Glutamatergic neuron (in vitro differentiated cells): Measurements from ENCODE around the gene HACD4. TPM values are rescaled to one million over a fixed set of nuclear protein-coding genes. Genes with fewer than 3 reads are reported as not detected.

Experiments used
- DNase-seq: peaks from one replicate; pipeline ENCODE4 v3.0.0; 2022
- H3K27ac Mint-ChIP-seq: one replicate; pipeline ENCODE4 v1.8.0; 2020; ENCODE audit warnings: mild to moderate bottlenecking, mixed read lengths, inconsistent platforms; ENCODE audit not compliant: unreplicated experiment
- H3K27me3 Mint-ChIP-seq: one replicate; pipeline ENCODE4 v1.8.0; 2020; ENCODE audit warnings: mild to moderate bottlenecking, moderate library complexity, mixed read lengths, inconsistent platforms; ENCODE audit not compliant: unreplicated experiment
- H3K36me3 Mint-ChIP-seq: one replicate; pipeline ENCODE4 v1.8.0; 2020; ENCODE audit warnings: mild to moderate bottlenecking, mixed read lengths, inconsistent platforms; ENCODE audit not compliant: unreplicated experiment
- H3K4me1 Mint-ChIP-seq: one replicate; pipeline ENCODE4 v1.8.0; 2020; ENCODE audit warnings: mild to moderate bottlenecking, low read depth, mixed read lengths, inconsistent platforms; ENCODE audit not compliant: unreplicated experiment
- H3K4me3 Mint-ChIP-seq: one replicate; pipeline ENCODE4 v1.8.0; 2020; ENCODE audit warnings: mild to moderate bottlenecking, mixed read lengths, inconsistent platforms; ENCODE audit not compliant: unreplicated experiment
- H3K9me3 Mint-ChIP-seq: one replicate; pipeline ENCODE4 v1.8.0; 2020; ENCODE audit warnings: mild to moderate bottlenecking, moderate library complexity, mixed read lengths, inconsistent platforms; ENCODE audit not compliant: unreplicated experiment
- CTCF ChIP-seq: fragments of 200-600 bp; sonication (generic); IDR thresholded peaks from one replicate; pipeline ENCODE4 v1.5.0; 2021; ENCODE audit not compliant: partially characterized antibody, unreplicated experiment
- total RNA-seq: library from RNA; stranded (reverse); fragmentation: NEBNext Ultra II Directional; extraction: Animal tissue kit (Norgen Biotek cat#: 25700); gene quantifications from one replicate; pipeline ENCODE4 v1.2.1, GENCODE V29; 2021; ENCODE audit not compliant: unreplicated experiment

Gene HACD4
- total RNA-seq, 1 donor from 2014 or later, result 0.10 TPM

GRCh38 chr9:21070906-21071305 is 39.5 kb upstream of the HACD4 start:
- Mint-ChIP-seq H3K4me3 (no peak overlapping the region), H3K4me1 (no peaks in the 10 kb centered on the region), H3K27ac (no peak overlapping the region), H3K36me3 (no peaks in the 10 kb centered on the region), H3K9me3 (peaks cover 1% of the 10 kb centered on the region), H3K27me3 (no peaks in the 10 kb centered on the region)
- DNase-seq, result no peak
- no peak for TF ChIP-seq CTCF

GRCh38 chr9:21070171-21070571 is 38.7 kb upstream of the HACD4 start:
- DNase-seq, result no peak
- TF ChIP-seq CTCF, result no peak
- Mint-ChIP-seq H3K27me3 (no peaks in the 10 kb centered on the region), H3K4me3 (no peak overlapping the region), H3K4me1 (no peaks in the 10 kb centered on the region), H3K36me3 (no peaks in the 10 kb centered on the region), H3K9me3 (peaks cover 1% of the 10 kb centered on the region), H3K27ac (no peak overlapping the region)

- Mint-ChIP-seq H3K36me3 (no peaks in the 10 kb centered on the region), H3K9me3 (no peaks in the 10 kb centered on the region), H3K4me1 (peaks cover 2% of the 10 kb centered on the region), H3K27me3 (no peaks in the 10 kb centered on the region), H3K27ac (no peak overlapping the region), H3K4me3 (no peak overlapping the region)
- no peak for TF ChIP-seq CTCF
- no peak for DNase-seq
Observed at GRCh38 chr9:21060919-21061561, 29.6 kb upstream of the HACD4 start.

- Mint-ChIP-seq H3K36me3 (no peaks in the 10 kb centered on the region), H3K27ac (no peak overlapping the region), H3K4me3 (no peak overlapping the region), H3K27me3 (no peaks in the 10 kb centered on the region), H3K9me3 (no peaks in the 10 kb centered on the region), H3K4me1 (peaks cover 2% of the 10 kb centered on the region)
- no peak for TF ChIP-seq CTCF
- no peak for DNase-seq
Observed at GRCh38 chr9:21056931-21057330, 25.5 kb upstream of the HACD4 start.

- no peak overlapping the region for H3K27ac Mint-ChIP-seq
- H3K4me1 Mint-ChIP-seq, result no peaks in the 10 kb centered on the region
- H3K36me3 Mint-ChIP-seq, result no peaks in the 10 kb centered on the region
- DNase-seq, result no peak
- no peak overlapping the region for H3K4me3 Mint-ChIP-seq
- no peaks in the 10 kb centered on the region for H3K9me3 Mint-ChIP-seq
- no peak for TF ChIP-seq CTCF
- no peaks in the 10 kb centered on the region for H3K27me3 Mint-ChIP-seq
Observed at GRCh38 chr9:21053851-21054250, 22.4 kb upstream of the HACD4 start.
